22Rv1 (cell line): ENCODE data around the gene CCDC92.

ENCODE experiments used
- H3K27ac ChIP-seq: fragments of 450-650 bp; 2 replicates; pipeline ENCODE4 v1.5.1; 2017
- ZFX ChIP-seq: fragments of 450-650 bp; IDR thresholded peaks from 2 replicates; pipeline ENCODE4 v1.6.1; 2017; ENCODE audit warnings: antibody characterized with exemption, borderline replicate concordance
- TF ChIP-seq, protein P1 (sequence below): fragments of 450-650 bp; IDR thresholded peaks from 2 replicates; pipeline ENCODE4 v1.5.1; 2017; ENCODE audit warnings: mild to moderate bottlenecking

CCDC92 gene

GRCh38 chr12:123903301-123904065 is 69.1 kb downstream of the CCDC92 start:
- no peak for TF ChIP-seq ZFX
- TF ChIP-seq, protein P1, sequence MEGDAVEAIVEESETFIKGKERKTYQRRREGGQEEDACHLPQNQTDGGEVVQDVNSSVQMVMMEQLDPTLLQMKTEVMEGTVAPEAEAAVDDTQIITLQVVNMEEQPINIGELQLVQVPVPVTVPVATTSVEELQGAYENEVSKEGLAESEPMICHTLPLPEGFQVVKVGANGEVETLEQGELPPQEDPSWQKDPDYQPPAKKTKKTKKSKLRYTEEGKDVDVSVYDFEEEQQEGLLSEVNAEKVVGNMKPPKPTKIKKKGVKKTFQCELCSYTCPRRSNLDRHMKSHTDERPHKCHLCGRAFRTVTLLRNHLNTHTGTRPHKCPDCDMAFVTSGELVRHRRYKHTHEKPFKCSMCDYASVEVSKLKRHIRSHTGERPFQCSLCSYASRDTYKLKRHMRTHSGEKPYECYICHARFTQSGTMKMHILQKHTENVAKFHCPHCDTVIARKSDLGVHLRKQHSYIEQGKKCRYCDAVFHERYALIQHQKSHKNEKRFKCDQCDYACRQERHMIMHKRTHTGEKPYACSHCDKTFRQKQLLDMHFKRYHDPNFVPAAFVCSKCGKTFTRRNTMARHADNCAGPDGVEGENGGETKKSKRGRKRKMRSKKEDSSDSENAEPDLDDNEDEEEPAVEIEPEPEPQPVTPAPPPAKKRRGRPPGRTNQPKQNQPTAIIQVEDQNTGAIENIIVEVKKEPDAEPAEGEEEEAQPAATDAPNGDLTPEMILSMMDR = no peak
- no peak overlapping the region for H3K27ac ChIP-seq

DNA sequence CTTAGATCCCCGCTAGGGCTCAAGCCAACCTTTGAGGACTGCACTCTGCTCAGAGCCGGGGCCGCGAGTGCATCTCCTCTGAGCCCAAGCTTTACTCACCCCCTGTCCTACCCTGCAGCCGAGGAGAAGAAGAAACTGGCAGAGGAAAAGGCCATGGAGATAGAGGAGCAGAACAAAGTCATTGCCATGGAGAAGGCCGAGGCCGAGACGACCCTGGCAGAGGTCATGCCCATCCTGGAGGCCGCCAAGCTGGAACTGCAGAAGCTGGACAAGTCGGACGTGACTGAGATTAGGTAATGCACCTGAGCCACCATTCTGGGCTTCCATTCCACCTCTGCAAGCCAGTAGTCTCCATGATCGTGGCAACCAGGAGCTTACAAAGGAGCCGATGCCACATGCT is 69.8 kb downstream of the CCDC92 start:
- no peak for TF ChIP-seq ZFX
- TF ChIP-seq, protein P1 = no peak
- H3K27ac ChIP-seq = no peak overlapping the region

DNA sequence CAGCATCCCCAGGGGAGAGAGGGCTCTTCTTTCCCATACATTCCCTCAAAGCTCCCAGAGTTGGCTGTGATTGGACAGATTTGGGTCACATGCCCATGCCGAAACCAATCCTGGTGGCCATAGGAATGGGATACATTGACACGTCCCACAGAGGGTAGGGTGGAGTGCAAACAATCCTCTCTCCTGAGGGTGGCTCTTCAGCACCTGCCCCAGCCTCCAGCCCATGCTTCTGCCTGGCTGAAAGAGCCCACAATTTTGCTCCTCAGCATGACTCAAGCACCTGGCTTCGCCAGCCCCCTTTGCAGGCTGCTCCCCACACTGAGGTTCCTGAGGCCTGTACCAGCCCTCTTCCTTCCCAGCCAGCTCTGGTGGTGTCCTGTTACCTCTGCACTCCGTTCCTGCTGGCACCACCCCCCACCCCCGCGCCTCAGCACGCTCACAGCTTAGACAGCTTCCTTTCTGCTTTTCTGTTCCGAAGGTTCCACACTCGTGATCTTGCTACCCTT is 71.7 kb downstream of the CCDC92 start:
- TF ChIP-seq, protein P1 = no peak
- no peak for TF ChIP-seq ZFX
- H3K27ac ChIP-seq = no peak overlapping the region

GRCh38 chr12:123899368-123899767 is 73.3 kb downstream of the CCDC92 start:
- TF ChIP-seq ZFX = no peak
- TF ChIP-seq, protein P1 = no peak
- no peak overlapping the region for H3K27ac ChIP-seq

DNA sequence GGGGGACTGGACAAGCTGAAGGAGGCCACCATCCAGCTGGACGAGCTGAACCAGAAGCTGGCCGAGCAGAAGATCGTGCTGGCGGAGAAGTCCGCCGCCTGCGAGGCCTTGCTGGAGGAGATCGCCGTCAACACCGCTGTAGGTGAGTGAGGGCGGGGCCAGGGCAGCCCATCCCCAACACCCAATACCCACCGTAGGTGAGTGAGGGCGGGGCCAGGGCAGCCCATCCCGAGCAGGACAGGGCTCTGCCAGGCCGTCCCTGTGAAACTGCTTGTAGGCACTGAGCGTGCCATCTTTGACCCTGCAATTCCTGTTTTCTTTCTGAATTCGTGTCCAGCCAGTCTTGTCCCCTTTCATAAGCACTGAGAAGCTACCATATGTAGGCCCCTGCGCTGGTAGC is 74.0 kb downstream of the CCDC92 start:
- H3K27ac ChIP-seq = no peak overlapping the region
- TF ChIP-seq ZFX = no peak
- TF ChIP-seq, protein P1 = no peak

- TF ChIP-seq, protein P1 = no peak
- no peak for TF ChIP-seq ZFX
Observed at GRCh38 chr12:123897221-123897620, 75.4 kb downstream of the CCDC92 start.

GRCh38 chr12:123896767-123897166 is 75.9 kb downstream of the CCDC92 start:
- TF ChIP-seq, protein P1 = no peak
- TF ChIP-seq ZFX = no peak
- no peak overlapping the region for H3K27ac ChIP-seq

More at GRCh38 chr12:123897221-123897620, 75.4 kb downstream of the CCDC92 start:
- H3K27ac ChIP-seq = no peak overlapping the region
